HFF-Myc (cell line): Measurements from ENCODE around the gene SETBP1.

ENCODE experiments used
- DNase-seq: peaks from one replicate; pipeline ENCODE4 v3.0.0-alpha.2; 2011; ENCODE audit warnings: low read depth; ENCODE audit errors: extremely low read depth
- H3K4me3 ChIP-seq: replicated peaks from 2 replicates; pipeline ENCODE4 v1.5.1; 2011; ENCODE audit warnings: low read depth, mild to moderate bottlenecking, control low read depth, low read length
- TF ChIP-seq, protein P1 (sequence below): IDR thresholded peaks from 2 replicates; pipeline ENCODE4 v1.5.1; 2012; ENCODE audit warnings: mild to moderate bottlenecking, low read depth, low read length, control low read depth; ENCODE audit errors: missing control alignments

SETBP1 gene

DNA sequence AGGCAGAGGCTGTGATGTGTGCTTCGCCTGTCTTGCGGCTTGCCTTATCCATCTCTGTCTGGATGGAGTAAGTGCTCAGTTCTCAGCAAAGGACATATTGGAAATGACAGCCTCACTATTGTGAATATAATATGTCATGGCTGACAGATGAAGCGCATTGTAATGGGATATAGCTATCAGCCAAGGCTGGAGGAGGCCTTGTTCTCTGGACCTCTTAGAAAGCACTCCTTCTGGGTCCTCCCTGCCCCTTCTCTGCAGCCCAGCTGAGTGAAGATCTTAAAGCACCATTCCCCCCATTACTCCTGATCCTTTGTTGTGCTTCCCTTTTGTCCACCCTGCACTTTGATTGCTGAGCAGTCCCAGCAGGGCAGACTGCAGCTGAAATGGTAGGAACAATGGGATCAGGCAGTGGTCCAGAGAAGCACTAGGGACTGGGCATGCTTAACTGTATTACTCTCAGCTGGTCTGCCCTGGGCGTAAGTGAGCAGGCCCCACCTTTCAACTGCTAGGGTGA is 265.3 kb downstream of the SETBP1 start:
- no peak overlapping the region for H3K4me3 ChIP-seq
- DNase-seq: no peak
- TF ChIP-seq, protein P1, sequence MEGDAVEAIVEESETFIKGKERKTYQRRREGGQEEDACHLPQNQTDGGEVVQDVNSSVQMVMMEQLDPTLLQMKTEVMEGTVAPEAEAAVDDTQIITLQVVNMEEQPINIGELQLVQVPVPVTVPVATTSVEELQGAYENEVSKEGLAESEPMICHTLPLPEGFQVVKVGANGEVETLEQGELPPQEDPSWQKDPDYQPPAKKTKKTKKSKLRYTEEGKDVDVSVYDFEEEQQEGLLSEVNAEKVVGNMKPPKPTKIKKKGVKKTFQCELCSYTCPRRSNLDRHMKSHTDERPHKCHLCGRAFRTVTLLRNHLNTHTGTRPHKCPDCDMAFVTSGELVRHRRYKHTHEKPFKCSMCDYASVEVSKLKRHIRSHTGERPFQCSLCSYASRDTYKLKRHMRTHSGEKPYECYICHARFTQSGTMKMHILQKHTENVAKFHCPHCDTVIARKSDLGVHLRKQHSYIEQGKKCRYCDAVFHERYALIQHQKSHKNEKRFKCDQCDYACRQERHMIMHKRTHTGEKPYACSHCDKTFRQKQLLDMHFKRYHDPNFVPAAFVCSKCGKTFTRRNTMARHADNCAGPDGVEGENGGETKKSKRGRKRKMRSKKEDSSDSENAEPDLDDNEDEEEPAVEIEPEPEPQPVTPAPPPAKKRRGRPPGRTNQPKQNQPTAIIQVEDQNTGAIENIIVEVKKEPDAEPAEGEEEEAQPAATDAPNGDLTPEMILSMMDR: no peak

DNA sequence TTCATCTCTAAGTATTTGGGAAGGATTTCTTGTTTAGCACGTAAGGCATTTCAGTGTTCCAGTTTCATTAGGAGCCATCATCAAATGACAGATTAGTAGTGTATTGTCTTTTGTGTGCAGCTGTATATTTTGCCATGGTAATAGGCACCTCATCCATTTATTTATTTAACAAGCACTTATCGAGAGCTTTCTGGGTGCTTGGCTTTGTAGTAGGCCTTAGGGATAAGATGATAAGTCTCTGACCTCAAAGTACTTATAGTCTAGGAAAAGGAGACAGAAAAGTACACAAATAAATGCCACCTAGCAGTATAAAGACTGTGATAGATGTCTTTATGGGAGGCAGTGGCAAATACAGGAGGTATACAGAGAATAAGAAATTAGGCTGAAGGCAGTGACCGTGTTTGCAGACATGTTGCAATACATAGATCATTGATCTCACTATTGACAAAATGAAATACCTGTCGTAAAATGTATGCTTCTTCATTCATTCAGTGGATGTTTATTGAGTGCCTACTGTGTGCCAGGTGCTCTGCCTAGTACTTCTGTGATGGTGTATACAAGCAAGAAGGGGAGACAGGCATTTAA is 265.9 kb downstream of the SETBP1 start:
- no peak for DNase-seq
- TF ChIP-seq, protein P1: no peak
- H3K4me3 ChIP-seq: no peak overlapping the region

DNA sequence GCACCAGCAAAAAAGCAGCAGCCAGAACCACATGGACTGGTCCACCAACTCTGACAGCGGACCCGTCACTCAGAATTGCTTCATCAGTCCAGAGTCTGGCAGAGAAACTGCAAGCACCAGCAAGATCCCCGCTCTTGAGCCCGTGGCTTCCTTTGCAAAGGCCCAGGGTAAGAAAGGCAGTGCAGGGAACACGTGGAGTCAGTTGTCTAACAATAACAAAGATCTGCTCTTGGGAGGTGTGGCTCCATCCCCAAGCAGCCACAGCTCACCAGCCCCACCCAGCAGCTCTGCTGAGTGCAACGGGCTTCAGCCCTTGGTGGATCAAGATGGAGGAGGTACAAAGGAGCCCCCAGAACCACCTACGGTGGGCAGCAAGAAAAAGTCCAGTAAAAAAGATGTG is 269.3 kb downstream of the SETBP1 start:
- no peak overlapping the region for H3K4me3 ChIP-seq
- no peak for DNase-seq
- TF ChIP-seq, protein P1: no peak

DNA sequence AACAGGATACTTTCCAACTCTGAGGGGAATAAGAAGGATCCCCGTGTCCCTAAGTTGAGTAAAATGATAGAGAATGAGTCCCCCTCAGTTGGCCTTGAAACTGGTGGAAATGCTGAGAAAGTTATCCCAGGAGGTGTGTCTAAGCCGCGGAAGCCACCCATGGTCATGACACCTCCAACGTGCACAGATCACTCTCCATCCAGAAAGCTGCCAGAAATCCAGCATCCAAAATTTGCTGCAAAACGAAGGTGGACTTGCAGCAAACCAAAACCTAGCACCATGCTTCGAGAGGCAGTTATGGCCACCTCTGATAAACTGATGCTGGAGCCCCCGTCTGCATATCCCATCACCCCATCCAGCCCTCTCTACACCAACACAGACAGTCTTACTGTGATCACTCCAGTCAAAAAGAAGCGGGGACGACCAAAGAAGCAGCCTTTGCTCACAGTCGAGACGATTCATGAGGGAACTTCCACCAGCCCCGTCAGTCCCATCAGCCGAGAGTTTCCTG is 270.1 kb downstream of the SETBP1 start:
- no peak overlapping the region for H3K4me3 ChIP-seq
- TF ChIP-seq, protein P1: no peak
- DNase-seq: no peak

DNA sequence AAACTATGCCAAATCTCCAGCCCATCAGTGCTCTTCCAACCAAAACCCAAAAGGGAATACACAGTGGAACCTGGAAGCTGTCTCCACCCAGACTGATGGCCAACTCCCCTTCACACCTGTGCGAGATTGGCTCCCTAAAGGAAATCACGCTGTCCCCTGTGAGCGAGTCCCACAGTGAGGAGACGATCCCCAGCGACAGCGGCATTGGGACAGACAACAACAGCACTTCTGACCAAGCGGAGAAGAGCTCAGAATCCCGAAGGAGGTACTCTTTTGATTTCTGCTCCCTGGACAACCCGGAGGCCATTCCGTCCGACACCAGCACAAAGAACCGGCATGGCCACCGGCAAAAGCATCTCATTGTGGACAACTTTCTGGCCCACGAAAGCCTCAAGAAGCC is 271.1 kb downstream of the SETBP1 start:
- TF ChIP-seq, protein P1: no peak
- DNase-seq: no peak
- no peak overlapping the region for H3K4me3 ChIP-seq

DNA sequence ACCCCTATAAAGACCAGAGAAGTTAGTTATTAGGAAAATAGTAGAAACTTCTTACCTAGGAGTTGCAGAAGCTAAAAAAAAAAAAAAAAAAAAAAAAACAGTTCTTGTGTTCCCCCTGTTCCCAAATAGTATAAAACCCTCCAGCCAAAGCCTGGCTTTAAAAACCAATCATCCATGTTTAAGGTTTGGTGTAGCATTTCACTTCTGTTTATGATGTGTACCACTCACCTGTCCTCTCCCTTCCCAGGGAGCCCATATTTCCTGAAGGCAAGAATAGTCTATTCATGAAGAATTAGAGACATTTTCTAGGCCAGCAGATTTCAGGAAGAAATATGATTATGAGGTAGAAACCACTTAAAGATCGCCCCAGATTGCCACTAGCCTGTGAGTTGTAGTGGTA is 273.6 kb downstream of the SETBP1 start:
- H3K4me3 ChIP-seq: no peak overlapping the region
- TF ChIP-seq, protein P1: no peak
- DNase-seq: no peak

DNA sequence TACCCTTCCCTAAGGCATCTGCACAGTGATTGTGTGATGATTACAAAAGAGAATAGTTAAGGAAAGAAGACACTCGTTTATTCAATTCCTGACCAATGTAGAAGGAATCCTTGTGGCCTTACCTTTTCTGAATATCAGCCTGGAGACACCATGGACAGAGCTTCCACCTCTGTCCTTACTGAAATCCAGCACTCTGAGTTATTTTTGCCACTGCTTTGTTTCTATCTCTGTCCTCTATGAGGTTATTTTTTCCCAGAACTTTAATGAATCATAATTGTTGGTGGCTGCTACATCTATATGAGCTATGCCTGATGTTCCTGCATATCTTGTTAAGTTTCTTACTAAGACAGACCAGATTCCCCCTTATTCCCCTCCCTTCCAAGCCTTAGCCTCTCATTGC is 275.1 kb downstream of the SETBP1 start:
- no peak overlapping the region for H3K4me3 ChIP-seq
- TF ChIP-seq, protein P1: no peak
- DNase-seq: no peak
